GM23338 (cell line): ENCODE data around the gene MYL4.

Experiments used
- CREB1 ChIP-seq: fragments of 250-450 bp; sonication (Bioruptor Pico); IDR thresholded peaks from 2 replicates; pipeline ENCODE4 v1.5.0; 2020; ENCODE audit warnings: low read depth, mild to moderate bottlenecking, moderate library complexity
- CTCF ChIP-seq, 2 experiments: fragments of 200-600 bp in 1 of 2; sonication (generic) in 1 of 2; conservative IDR thresholded peaks; 2 replicates each; pipeline versions ENCODE4 v1.5.1 to v1.6.1; 2016 to 2017; ENCODE audit warnings: antibody characterized with exemption in 2 of 2, low read depth in 2 of 2, mild to moderate bottlenecking in 2 of 2, moderate library complexity in 1 of 2
- ETS1 ChIP-seq: IDR thresholded peaks from 2 replicates; pipeline ENCODE4 v1.6.1; 2016; ENCODE audit warnings: antibody characterized with exemption
- EZH2 ChIP-seq: fragments of 200-600 bp; sonication (generic); IDR thresholded peaks from one replicate; pipeline ENCODE4 v1.8.0; 2017; ENCODE audit warnings: antibody characterized with exemption, mild to moderate bottlenecking, low read depth; ENCODE audit not compliant: unreplicated experiment
- EZH2phosphoT487 ChIP-seq: fragments of 200-600 bp; sonication (generic); IDR thresholded peaks from one replicate; pipeline ENCODE4 v1.8.1; 2018; ENCODE audit warnings: antibody characterized with exemption; ENCODE audit not compliant: unreplicated experiment
- JUNB ChIP-seq: IDR thresholded peaks from one replicate; pipeline ENCODE4 v1.6.1; 2016; ENCODE audit warnings: antibody characterized with exemption; ENCODE audit not compliant: unreplicated experiment
- POLR2AphosphoS5 ChIP-seq: IDR thresholded peaks from 2 replicates; pipeline ENCODE4 v1.6.1; 2016; ENCODE audit warnings: antibody characterized with exemption, low read depth
- REST ChIP-seq: IDR thresholded peaks from one replicate; pipeline ENCODE4 v1.6.1; 2018; ENCODE audit warnings: antibody characterized with exemption; ENCODE audit not compliant: unreplicated experiment
- STAT1 ChIP-seq: IDR thresholded peaks from one replicate; pipeline ENCODE4 v1.6.1; 2016; ENCODE audit warnings: antibody characterized with exemption; ENCODE audit not compliant: unreplicated experiment
- ZNF114 ChIP-seq: fragments of 250-450 bp; sonication (Bioruptor Pico); IDR thresholded peaks from 2 replicates; pipeline ENCODE4 v1.5.0; 2020; ENCODE audit warnings: mild to moderate bottlenecking, moderate library complexity
- ZNF331 ChIP-seq: fragments of 250-450 bp; sonication (Bioruptor Pico); IDR thresholded peaks from 2 replicates; pipeline ENCODE4 v1.5.0; 2020; ENCODE audit warnings: low read depth, mild to moderate bottlenecking, moderate library complexity

DNA sequence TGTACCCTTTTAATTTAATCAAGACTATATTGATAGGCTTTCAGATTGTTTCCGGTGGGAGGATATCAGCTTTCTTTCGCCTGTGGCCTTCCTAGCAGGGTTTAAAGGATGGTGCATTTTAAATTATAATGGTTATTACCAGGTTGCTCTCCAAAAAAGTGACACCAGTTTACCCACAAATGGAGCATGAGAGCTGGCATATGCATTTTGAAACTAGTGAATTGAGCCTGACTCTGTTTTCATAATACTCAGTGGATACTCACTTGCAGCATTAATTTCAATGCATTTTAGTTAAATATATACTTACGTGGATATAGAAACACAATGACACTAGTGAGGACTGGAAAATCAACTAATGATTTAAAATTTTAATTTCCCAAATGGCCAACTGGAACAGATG lies 5.8 kb downstream of the MYL4 start:
- TF ChIP-seq POLR2AphosphoS5, result no peak
- TF ChIP-seq CTCF (conservative IDR thresholded peaks at IDR 0.05; ENCODE audit: low read depth in 2 of 2), result no peak
- TF ChIP-seq STAT1, result no peak
- no peak for TF ChIP-seq EZH2phosphoT487
- TF ChIP-seq REST, result no peak
- no peak for TF ChIP-seq ZNF114 (CRISPR knock-in tag)
- TF ChIP-seq ETS1, result no peak
- TF ChIP-seq EZH2, result no peak
- TF ChIP-seq JUNB, result no peak
- TF ChIP-seq CREB1 (CRISPR knock-in tag), result no peak
- TF ChIP-seq ZNF331, result no peak
